Measurements from ENCODE around the gene BCL11A. TPM values are rescaled to one million over a fixed set of nuclear protein-coding genes. Genes with fewer than 3 reads are reported as not detected.

BCL11A gene
- total and polyA plus RNA-seq, 2 of the 13 experiments (the other 11 are each of a cell fraction or from before 2014, with no cell fraction given): not detected

DNA sequence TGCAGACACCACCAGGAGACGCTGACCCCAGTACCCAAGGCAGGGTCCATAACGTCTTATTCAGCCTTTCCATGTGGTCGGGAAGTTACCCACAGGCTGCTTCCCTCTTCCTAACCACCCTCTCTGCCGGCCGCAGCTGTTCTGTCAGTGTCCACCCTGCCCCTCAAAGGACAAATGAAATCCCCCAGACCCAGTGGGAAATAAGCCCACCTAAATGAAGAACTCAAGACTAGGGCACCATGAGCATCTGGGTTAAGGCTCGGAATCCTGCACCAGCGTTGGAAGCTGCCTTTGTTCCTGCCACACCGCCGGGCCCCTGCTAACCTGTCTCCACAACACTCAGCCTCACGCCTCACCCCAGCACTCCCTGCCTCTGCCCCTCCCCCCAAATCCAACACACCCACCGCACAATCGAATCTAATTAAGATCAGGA is 21.7 kb downstream of the BCL11A start:
- Histone ChIP-seq H4K20me1 (ENCODE audit: insufficient read depth, low read length) (no peaks in the 10 kb centered on the region; the same call in 1 of the 2 replicates), H3K9ac (ENCODE audit: insufficient read depth, low read depth, low read length) (no peak overlapping the region), H3K4me2 (ENCODE audit: low read depth, low read length) (no peak overlapping the region), H3K36me3 (replicated peaks in 1 of 2; ENCODE audit: control insufficient read depth in 1 of 2, insufficient read depth in 2 of 2, low read length in 2 of 2) (no peaks in the 10 kb centered on the region), H2AFZ (ENCODE audit: low read length) (no peak overlapping the region), H3K79me2 (ENCODE audit: insufficient read depth, low read length) (no peaks in the 10 kb centered on the region), H3K9me3 (ENCODE audit: low read length) (no peaks in the 10 kb centered on the region), H3K27me3 (ENCODE audit: control insufficient read depth in 1 of 2, insufficient read depth in 2 of 2, low read length in 2 of 2) (peaks cover 0 to 70% of the 10 kb centered on the region in 2 experiments; a peak in 4 of 5 replicates), H3K4me1 (ENCODE audit: insufficient read depth, low read length) (peaks cover 21% of the 10 kb centered on the region), H3K4me3 (replicated peaks in 1 of 3; ENCODE audit: insufficient read depth in 1 of 3, low read depth in 2 of 3, low read length in 3 of 3) (no peak overlapping the region), H3K27ac (ENCODE audit: extremely low read length, insufficient read depth, low read length) (no peak overlapping the region)
- in situ Hi-C loops (cut with HindIII; ENCODE audit: extremely low pct_ligation_motif_present, low pct_unique_long_range_greater_than_20kb): no loop called here
- no peak for ATAC-seq
- intact Hi-C loops (cut with micrococcal nuclease; ENCODE audit: unreplicated experiment): no loop called here
- no peak for FAIRE-seq
- CTCF ChIA-PET (ENCODE audit: low intra/inter-chr PET ratio, low total read pairs): no interaction called here
- WGBS (ENCODE audit: low lambda C conversion rate): 72% methylated on average over 12 of the region's 12 CpGs
- POLR2A ChIA-PET: no interaction called here
- no peak for DNase-seq (ENCODE audit: low spot score)
- TF ChIP-seq ZNF564 (CRISPR knock-in tag; IDR thresholded peaks at IDR 0.05) (no peak), CENPX (CRISPR knock-in tag; IDR thresholded peaks at IDR 0.05) (no peak), ZNF326 (CRISPR knock-in tag; IDR thresholded peaks at IDR 0.05; ENCODE audit: borderline replicate concordance) (no peak), HIVEP1 (CRISPR knock-in tag; IDR thresholded peaks at IDR 0.05) (no peak), STAT5B (CRISPR knock-in tag; IDR thresholded peaks at IDR 0.05) (no peak), JUNB (CRISPR knock-in tag; IDR thresholded peaks at IDR 0.05; ENCODE audit: borderline replicate concordance) (no peak), ZNF724P (CRISPR knock-in tag; IDR thresholded peaks at IDR 0.05; ENCODE audit: borderline replicate concordance) (no peak), HNRNPUL1 (IDR thresholded peaks at IDR 0.05; ENCODE audit: low read depth, low read length) (no peak), MLLT10 (CRISPR knock-in tag; IDR thresholded peaks at IDR 0.05) (no peak), PAWR (CRISPR knock-in tag; IDR thresholded peaks at IDR 0.05; ENCODE audit: borderline replicate concordance) (no peak), RFXAP (CRISPR knock-in tag; IDR thresholded peaks at IDR 0.05; ENCODE audit: borderline replicate concordance) (no peak), ZNF577 (CRISPR knock-in tag; IDR thresholded peaks at IDR 0.05; ENCODE audit: borderline replicate concordance, low read depth) (no peak), SRSF9 (IDR thresholded peaks at IDR 0.05; ENCODE audit: borderline replicate concordance, insufficient read depth, low read depth, low read length, poor library complexity, severe bottlenecking) (no peak)
- TF ChIP-seq, protein P1, sequence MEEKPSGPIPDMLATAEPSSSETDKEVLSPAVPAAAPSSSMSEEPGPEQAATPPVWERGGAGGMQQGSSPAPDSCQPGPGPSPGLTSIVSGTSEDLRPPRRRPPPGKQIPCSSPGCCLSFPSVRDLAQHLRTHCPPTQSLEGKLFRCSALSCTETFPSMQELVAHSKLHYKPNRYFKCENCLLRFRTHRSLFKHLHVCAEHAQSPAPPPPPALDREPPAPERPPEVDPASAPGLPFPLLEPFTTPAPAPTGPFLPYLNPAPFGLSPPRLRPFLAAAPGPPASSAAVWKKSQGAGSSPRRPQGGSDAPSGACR (CRISPR knock-in tag; IDR thresholded peaks at IDR 0.05): no peak
- TF ChIP-seq, protein P2, sequence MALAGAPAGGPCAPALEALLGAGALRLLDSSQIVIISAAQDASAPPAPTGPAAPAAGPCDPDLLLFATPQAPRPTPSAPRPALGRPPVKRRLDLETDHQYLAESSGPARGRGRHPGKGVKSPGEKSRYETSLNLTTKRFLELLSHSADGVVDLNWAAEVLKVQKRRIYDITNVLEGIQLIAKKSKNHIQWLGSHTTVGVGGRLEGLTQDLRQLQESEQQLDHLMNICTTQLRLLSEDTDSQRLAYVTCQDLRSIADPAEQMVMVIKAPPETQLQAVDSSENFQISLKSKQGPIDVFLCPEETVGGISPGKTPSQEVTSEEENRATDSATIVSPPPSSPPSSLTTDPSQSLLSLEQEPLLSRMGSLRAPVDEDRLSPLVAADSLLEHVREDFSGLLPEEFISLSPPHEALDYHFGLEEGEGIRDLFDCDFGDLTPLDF (CRISPR knock-in tag; IDR thresholded peaks at IDR 0.05): no peak
- TF ChIP-seq, protein P3, sequence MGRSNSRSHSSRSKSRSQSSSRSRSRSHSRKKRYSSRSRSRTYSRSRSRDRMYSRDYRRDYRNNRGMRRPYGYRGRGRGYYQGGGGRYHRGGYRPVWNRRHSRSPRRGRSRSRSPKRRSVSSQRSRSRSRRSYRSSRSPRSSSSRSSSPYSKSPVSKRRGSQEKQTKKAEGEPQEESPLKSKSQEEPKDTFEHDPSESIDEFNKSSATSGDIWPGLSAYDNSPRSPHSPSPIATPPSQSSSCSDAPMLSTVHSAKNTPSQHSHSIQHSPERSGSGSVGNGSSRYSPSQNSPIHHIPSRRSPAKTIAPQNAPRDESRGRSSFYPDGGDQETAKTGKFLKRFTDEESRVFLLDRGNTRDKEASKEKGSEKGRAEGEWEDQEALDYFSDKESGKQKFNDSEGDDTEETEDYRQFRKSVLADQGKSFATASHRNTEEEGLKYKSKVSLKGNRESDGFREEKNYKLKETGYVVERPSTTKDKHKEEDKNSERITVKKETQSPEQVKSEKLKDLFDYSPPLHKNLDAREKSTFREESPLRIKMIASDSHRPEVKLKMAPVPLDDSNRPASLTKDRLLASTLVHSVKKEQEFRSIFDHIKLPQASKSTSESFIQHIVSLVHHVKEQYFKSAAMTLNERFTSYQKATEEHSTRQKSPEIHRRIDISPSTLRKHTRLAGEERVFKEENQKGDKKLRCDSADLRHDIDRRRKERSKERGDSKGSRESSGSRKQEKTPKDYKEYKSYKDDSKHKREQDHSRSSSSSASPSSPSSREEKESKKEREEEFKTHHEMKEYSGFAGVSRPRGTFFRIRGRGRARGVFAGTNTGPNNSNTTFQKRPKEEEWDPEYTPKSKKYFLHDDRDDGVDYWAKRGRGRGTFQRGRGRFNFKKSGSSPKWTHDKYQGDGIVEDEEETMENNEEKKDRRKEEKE (IDR thresholded peaks at IDR 0.05): no peak
- BruUV-seq (replicated peaks): no TSS peak

Measured in HepG2 (cell line).